Spleen (tissue), 7 donors: ENCODE data around the gene PODXL.

Source experiments
- POLR2A ChIP-seq, 3 donors: fragments of 450-650 bp; IDR thresholded peaks; one replicate each; pipeline ENCODE4 v1.5.1; 2017; ENCODE audit warnings: antibody characterized with exemption in 3 of 3, mild to moderate bottlenecking in 1 of 3
- POLR2AphosphoS5 ChIP-seq, 3 donors: sonication (generic); formaldehyde crosslinking; IDR thresholded peaks; one replicate each; pipeline ENCODE4 v1.5.1; 2017; ENCODE audit warnings: antibody characterized with exemption in 3 of 3
- TF ChIP-seq, protein P1 (sequence below), 11 experiments: fragments of 200-600 bp in 7 of 11; fragments of 450-650 bp in 4 of 11; sonication (generic) in 4 of 11; IDR thresholded peaks in 8 of 11; conservative IDR thresholded peaks in 3 of 11; 1 replicate in 7 of 11; 2 replicates in 4 of 11; pipeline versions ENCODE4 v1.4.0 to v1.8.0; 2016 to 2021; ENCODE audit warnings: antibody characterized with exemption in 11 of 11, inconsistent platforms in 4 of 11, mild to moderate bottlenecking in 1 of 11
- donor health status: DM: no; HTN: no; CAD: no; lungs with moderate emphysema.
- donor health status: DM: no; HTN: no; CAD: no.
- donor health status: DM: no; HTN: no; CAD: no.

DNA sequence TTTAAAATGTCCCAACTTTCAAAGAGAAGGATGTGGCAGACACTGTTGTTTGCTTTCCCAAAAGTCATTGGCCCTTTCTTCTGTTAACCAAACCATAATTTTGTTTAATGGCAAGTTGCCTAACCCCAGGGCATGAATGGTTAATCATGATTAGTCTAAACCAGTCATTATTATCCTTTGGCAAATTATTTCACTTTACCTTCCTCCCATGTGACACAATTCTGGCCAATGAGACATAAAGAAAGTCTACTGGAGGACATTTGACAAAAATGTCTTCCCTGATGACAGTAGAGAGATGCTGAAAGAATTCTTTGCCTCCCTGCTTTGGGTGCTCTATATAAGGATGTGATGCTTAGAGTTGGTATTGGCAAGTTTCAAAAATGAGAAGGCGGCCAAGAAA lies 101.9 kb downstream of the PODXL start:
- TF ChIP-seq, protein P1, sequence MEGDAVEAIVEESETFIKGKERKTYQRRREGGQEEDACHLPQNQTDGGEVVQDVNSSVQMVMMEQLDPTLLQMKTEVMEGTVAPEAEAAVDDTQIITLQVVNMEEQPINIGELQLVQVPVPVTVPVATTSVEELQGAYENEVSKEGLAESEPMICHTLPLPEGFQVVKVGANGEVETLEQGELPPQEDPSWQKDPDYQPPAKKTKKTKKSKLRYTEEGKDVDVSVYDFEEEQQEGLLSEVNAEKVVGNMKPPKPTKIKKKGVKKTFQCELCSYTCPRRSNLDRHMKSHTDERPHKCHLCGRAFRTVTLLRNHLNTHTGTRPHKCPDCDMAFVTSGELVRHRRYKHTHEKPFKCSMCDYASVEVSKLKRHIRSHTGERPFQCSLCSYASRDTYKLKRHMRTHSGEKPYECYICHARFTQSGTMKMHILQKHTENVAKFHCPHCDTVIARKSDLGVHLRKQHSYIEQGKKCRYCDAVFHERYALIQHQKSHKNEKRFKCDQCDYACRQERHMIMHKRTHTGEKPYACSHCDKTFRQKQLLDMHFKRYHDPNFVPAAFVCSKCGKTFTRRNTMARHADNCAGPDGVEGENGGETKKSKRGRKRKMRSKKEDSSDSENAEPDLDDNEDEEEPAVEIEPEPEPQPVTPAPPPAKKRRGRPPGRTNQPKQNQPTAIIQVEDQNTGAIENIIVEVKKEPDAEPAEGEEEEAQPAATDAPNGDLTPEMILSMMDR (IDR thresholded peaks at IDR 0.05 in 8 of 11, conservative IDR thresholded peaks at IDR 0.05 in 3 of 11) = no peak
- no peak for TF ChIP-seq POLR2AphosphoS5 (IDR thresholded peaks at IDR 0.05)
- no peak for TF ChIP-seq POLR2A (IDR thresholded peaks at IDR 0.05)
